Upper lobe of left lung (tissue), 6 donors: ENCODE measurements around the gene PHPT1. TPM values are rescaled to one million over a fixed set of nuclear protein-coding genes. Genes with fewer than 3 reads are reported as not detected.
"Not testable (repeated sequence)": the region's sequence is repeated elsewhere in the genome, so short reads cannot be mapped to it uniquely, and the experiment has no call there.

Experiments
- ATAC-seq, 2 donors: fragments of 200-7000 bp; cut with Tn5 transposase; one replicate each; pipeline ENCODE4 v1.9.1; 2022; ENCODE audit warnings: mild to moderate bottlenecking in 2 of 2, moderate library complexity in 2 of 2; ENCODE audit not compliant: low FRiP score in 2 of 2
- DNase-seq, 2 donors: peaks; one replicate each; pipeline ENCODE4 v3.0.0-alpha.2; 2019 to 2020
- H3K27ac ChIP-seq, 4 donors: fragments of 200-600 bp; sonication (generic); one replicate each; pipeline ENCODE4 v1.5.1; 2016 to 2019
- H3K27me3 ChIP-seq, 4 donors: fragments of 200-600 bp; sonication (generic); one replicate each; pipeline ENCODE4 v1.5.1; 2017 to 2019
- H3K36me3 ChIP-seq, 4 donors: fragments of 200-600 bp; sonication (generic); one replicate each; pipeline ENCODE4 v1.5.1; 2016 to 2019
- H3K4me1 ChIP-seq, 4 donors: fragments of 200-600 bp; sonication (generic); one replicate each; pipeline ENCODE4 v1.5.1; 2018 to 2019
- H3K4me3 ChIP-seq, 4 donors: fragments of 200-600 bp; sonication (generic); one replicate each; pipeline ENCODE4 v1.5.1; 2017 to 2019; ENCODE audit warnings: mild to moderate bottlenecking in 2 of 4, moderate library complexity in 1 of 4
- H3K9me3 ChIP-seq, 4 donors: fragments of 200-600 bp; sonication (generic); one replicate each; pipeline ENCODE4 v1.5.1; 2018 to 2019
- CTCF ChIP-seq, 6 experiments: fragments of 450-650 bp in 4 of 6; fragments of 200-600 bp in 2 of 6; sonication (generic) in 2 of 6; IDR thresholded peaks; one replicate each; pipeline ENCODE4 v1.5.1; 2016 to 2019; ENCODE audit warnings: antibody characterized with exemption in 6 of 6
- EP300 ChIP-seq, 4 donors: sonication (generic); formaldehyde crosslinking; IDR thresholded peaks; one replicate each; pipeline ENCODE4 v1.5.1; 2017; ENCODE audit warnings: antibody characterized with exemption in 4 of 4, control low read depth in 2 of 4
- POLR2A ChIP-seq, 4 donors: fragments of 450-650 bp; IDR thresholded peaks; one replicate each; pipeline ENCODE4 v1.5.1; 2016 to 2017; ENCODE audit warnings: antibody characterized with exemption in 4 of 4, mild to moderate bottlenecking in 2 of 4
- POLR2AphosphoS5 ChIP-seq, 2 donors: sonication (generic); formaldehyde crosslinking; IDR thresholded peaks; one replicate each; pipeline ENCODE4 v1.5.1; 2017; ENCODE audit warnings: antibody characterized with exemption in 2 of 2
- WGBS, 2 donors: methylation state at CpG; one replicate each; pipeline ENCODE4 v1.1.5; 2017 to 2018; 5-methylcytosine and 5-hydroxymethylcytosine counted together
- total RNA-seq, 6 donors: library from RNA; depleted of rRNA in 4 of 6; stranded (reverse); fragments of >200 nt in 4 of 6; gene quantifications; one replicate each; pipeline versions ENCODE4 v1.1.0 to v1.2.1, GENCODE V29; 2016 to 2021
- donor health status: DM: no; HTN: no; CAD: no; lungs with moderate emphysema.
- donor health status: DM: no; HTN: yes; CAD: no; lungs with severe emphysema.

PHPT1 gene
- 100 to 1,000 TPM in 1 of 6 donors, 10 to 100 TPM in 5; 51.3 to 135 (median 64.1) TPM for total RNA-seq

- Histone ChIP-seq H3K4me1 (peaks cover 39 to 60% (median 43%) of the 10 kb centered on the region in 4 donors), H3K27me3 (peaks cover 0 to 32% (median 28%) of the 10 kb centered on the region in 4 donors), H3K4me3 (peak within 1 kb of the TSS; percentile 56 to 94 (median 76)), H3K27ac (peak within 1 kb of the TSS; percentile 78 to 89 (median 88)), H3K9me3 (no peaks in the 10 kb centered on the region), H3K36me3 (peaks cover 0 to 14% (median 8%) of the 10 kb centered on the region in 4 donors)
- TF ChIP-seq POLR2A (IDR thresholded peaks at IDR 0.05) (peak in 3 of 4 donors; percentile 49 to 93 (median 64)), EP300 (IDR thresholded peaks at IDR 0.05) (no peak), POLR2AphosphoS5 (IDR thresholded peaks at IDR 0.05) (peak; percentile 87 to 89), CTCF (IDR thresholded peaks at IDR 0.05) (peak in 2 of 6 experiments; percentile 6 to 9)
- WGBS, 2 donors: 0 to 1% methylated on average over 28 to 44 of the region's 77 CpGs
- DNase-seq (peak; percentile 98), ATAC-seq (peak; percentile 93 to 97)
These were observed at the start of gene PHPT1 for GRCh38 chr9:136849038-136849959. Gene PHPT1, plus strand, starts transcription at chr9:136849409. Its CDS starts 22 bp downstream, at chr9:136849431.

GRCh38 chr9:136799854-136800657, 49.2 kb upstream of the PHPT1 start:
- peak overlapping the region in 3 of 4 donors; percentile 39 to 53 (median 50) for H3K4me3 ChIP-seq
- H3K27ac ChIP-seq: peak overlapping the region in 3 of 4 donors; percentile 46 to 77 (median 61)
- H3K9me3 ChIP-seq: no peaks in the 10 kb centered on the region
- H3K36me3 ChIP-seq: no peaks in the 10 kb centered on the region
- TF ChIP-seq CTCF (IDR thresholded peaks at IDR 0.05) (peak in 1 of 6 experiments; percentile 3), POLR2A (IDR thresholded peaks at IDR 0.05) (no peak)
- DNase-seq (peak; percentile 95 to 98), ATAC-seq (peak; percentile 83 to 87)
- peaks cover 0 to 24% (median 6%) of the 10 kb centered on the region in 4 donors for H3K27me3 ChIP-seq
- H3K4me1 ChIP-seq: peaks cover 23 to 29% (median 28%) of the 10 kb centered on the region in 4 donors
- 0 to 2% methylated on average over 14 to 25 of the region's 63 CpGs for WGBS, 2 donors

- 81 to 89% methylated on average over 5 to 6 of the region's 6 CpGs for WGBS, 2 donors
- TF ChIP-seq POLR2AphosphoS5 (IDR thresholded peaks at IDR 0.05) (no peak), EP300 (IDR thresholded peaks at IDR 0.05) (no peak), POLR2A (IDR thresholded peaks at IDR 0.05) (no peak), CTCF (IDR thresholded peaks at IDR 0.05) (no peak)
- ATAC-seq: no peak
These were observed 46.9 kb upstream of the PHPT1 start for GRCh38 chr9:136802321-136802720.

GRCh38 chr9:136803009-136803550, 46.1 kb upstream of the PHPT1 start:
- ATAC-seq, H3K9me3 ChIP-seq, H3K4me3 ChIP-seq, DNase-seq, H3K27ac ChIP-seq, H3K36me3 ChIP-seq: not testable (repeated sequence)
- H3K4me1 ChIP-seq: peaks cover 32 to 42% (median 38%) of the 10 kb centered on the region in 4 donors
- peaks cover 0 to 24% (median 6%) of the 10 kb centered on the region in 4 donors for H3K27me3 ChIP-seq
- 92% methylated on average over 3 of the region's 9 CpGs; no CpG with 5 or more reads in 1 of the 2 donors for WGBS, 2 donors

More at GRCh38 chr9:136802321-136802720, 46.9 kb upstream of the PHPT1 start:
- DNase-seq: no peak
- no peak overlapping the region for H3K4me3 ChIP-seq
- H3K36me3 ChIP-seq: no peaks in the 10 kb centered on the region
- H3K27ac ChIP-seq: no peak overlapping the region
- peaks cover 32 to 41% (median 36%) of the 10 kb centered on the region in 4 donors for H3K4me1 ChIP-seq
- H3K9me3 ChIP-seq: no peaks in the 10 kb centered on the region
- H3K27me3 ChIP-seq: peaks cover 0 to 24% (median 6%) of the 10 kb centered on the region in 4 donors
